ENCODE data around the gene ZBTB21.

Gene ZBTB21

GRCh38 chr21:42021371-42022090 lies 11.4 kb upstream of the ZBTB21 start:
- DNase-seq (ENCODE audit: low read depth in 1 of 2, low spot score in 1 of 2) = no peak

DNA sequence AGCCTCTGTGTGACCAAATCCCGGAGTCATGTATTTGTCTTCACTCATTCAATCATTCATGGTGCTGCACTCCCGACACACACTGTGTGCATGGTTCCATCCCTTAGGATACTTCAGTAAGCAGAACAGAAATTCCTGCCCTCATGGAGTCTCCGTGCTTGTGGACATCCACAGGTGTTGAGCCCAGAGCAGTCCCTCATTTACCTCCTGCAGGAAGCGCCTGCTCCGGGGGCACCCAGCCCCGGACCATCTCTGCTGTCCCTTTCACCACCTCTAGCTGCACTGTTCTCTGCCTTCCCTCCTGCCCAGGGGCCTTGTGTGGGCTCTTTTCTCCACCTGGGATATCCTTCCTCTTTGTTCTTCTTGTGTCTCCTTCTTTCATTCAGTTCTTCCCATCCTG lies 9.5 kb upstream of the ZBTB21 start:
- no peak for DNase-seq (ENCODE audit: low read depth in 1 of 2, low spot score in 1 of 2)

GRCh38 chr21:42019101-42019605 lies 9.0 kb upstream of the ZBTB21 start:
- no peak for DNase-seq (ENCODE audit: low read depth in 1 of 2, low spot score in 1 of 2)

DNA sequence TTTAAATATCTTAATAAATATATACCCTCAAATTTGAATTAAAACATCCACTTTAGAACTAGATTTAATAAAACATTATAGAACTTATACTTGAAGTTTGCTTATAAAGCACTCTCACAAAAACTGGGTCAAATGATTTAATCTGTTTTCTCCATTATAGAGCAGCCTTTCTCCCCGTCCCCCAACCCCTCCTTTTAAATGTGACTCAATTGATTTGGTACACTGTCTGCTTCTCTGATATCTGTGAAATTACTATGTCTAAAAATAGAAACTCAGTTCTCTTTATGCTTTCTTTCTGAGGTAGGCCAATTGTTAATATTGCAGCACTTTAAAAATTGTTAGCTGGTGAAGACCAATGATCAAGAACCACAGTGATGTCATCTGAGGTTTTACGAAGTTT lies 6.9 kb upstream of the ZBTB21 start:
- DNase-seq (ENCODE audit: low read depth in 1 of 2, low spot score in 1 of 2) = no peak

DNA sequence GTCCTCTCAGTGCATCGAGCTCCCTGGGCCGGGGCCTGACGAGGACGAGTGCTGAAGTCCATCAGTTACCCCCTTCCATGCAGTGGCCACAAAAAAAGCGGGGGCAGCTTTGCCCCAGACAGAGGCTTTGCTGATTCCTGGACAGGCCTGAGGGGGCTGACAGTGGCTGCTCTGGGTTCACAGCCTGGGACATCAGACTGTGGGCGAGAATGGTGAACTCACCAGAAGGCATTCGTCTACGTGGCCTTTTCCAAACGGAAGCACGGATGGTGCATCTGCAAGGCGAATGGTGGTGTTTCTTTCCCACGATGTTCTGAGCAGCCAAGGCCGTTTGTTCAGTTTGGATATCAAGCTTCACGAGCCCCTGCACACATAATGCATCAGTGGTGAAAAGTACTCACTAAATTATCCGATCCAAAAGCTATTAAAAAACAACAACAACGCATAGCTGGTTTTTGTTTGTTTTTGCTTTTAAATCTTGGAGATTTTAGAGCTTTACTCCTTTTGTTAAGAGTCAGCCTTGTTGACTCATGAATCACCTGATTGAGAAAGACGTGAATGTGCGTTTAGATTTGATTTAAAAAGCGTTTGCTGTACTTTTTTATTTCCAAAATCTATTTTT lies 6.3 kb upstream of the ZBTB21 start:
- DNase-seq (ENCODE audit: low read depth in 1 of 2, low spot score in 1 of 2) = no peak

DNA sequence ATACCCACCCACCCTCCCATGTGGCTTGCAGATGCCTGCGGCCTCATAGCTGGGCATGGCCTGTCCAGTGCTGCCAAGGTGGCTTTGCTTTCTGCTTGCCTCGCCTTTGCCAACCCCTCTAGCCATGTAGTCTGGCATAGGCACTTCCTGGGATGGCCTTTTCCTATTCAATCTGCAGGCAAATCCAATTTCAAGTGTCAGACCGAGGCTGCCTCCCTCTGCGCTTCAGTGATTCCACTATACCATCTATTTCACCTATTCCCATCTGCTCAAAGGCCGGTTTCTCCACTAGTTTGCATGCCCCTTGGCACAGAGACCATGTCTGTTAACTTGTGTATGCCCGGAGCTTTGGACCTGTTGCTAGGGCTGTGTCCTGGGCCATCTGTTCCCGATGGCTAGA lies 3.8 kb upstream of the ZBTB21 start:
- no peak for DNase-seq (ENCODE audit: low read depth in 1 of 2, low spot score in 1 of 2)

- DNase-seq (ENCODE audit: low read depth in 1 of 2, low spot score in 1 of 2) = no peak
These were observed 3.2 kb upstream of the ZBTB21 start for GRCh38 chr21:42013376-42013775.

DNA sequence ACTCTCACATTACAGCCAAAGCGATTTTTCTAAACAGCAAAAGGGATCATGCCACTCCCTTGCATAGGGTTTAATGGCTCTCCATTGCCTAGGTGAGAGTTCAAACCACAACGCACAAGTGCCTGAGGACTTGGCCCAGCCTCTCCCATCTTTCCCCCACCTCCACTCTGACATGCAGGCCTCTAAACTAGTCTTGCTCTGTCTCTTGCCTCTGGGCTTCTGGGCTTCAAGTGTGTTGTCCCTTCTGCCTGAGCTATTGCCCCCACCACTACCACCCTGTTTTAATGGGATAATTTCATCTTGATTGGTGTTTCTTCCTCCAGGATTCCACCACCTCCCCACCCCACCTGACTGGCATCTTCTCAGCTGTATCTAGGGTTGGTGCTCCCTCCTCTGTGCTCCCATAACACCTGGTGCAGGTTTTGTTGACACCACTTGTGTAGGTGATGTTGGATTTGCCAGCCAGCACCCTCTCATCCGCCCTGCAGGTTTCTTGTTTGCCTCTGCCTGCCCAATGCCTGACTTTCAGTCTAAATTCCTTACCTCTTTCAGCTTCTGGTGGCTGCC lies 2.7 kb upstream of the ZBTB21 start:
- no peak for DNase-seq (ENCODE audit: low read depth in 1 of 2, low spot score in 1 of 2)

- no peak for DNase-seq (ENCODE audit: low read depth in 1 of 2, low spot score in 1 of 2)
These were observed 2.2 kb upstream of the ZBTB21 start for GRCh38 chr21:42012344-42012743.

- DNase-seq (ENCODE audit: low read depth in 1 of 2, low spot score in 1 of 2) = no peak
These were observed 641 bp upstream of the ZBTB21 start for GRCh38 chr21:42010507-42011495.

DNA sequence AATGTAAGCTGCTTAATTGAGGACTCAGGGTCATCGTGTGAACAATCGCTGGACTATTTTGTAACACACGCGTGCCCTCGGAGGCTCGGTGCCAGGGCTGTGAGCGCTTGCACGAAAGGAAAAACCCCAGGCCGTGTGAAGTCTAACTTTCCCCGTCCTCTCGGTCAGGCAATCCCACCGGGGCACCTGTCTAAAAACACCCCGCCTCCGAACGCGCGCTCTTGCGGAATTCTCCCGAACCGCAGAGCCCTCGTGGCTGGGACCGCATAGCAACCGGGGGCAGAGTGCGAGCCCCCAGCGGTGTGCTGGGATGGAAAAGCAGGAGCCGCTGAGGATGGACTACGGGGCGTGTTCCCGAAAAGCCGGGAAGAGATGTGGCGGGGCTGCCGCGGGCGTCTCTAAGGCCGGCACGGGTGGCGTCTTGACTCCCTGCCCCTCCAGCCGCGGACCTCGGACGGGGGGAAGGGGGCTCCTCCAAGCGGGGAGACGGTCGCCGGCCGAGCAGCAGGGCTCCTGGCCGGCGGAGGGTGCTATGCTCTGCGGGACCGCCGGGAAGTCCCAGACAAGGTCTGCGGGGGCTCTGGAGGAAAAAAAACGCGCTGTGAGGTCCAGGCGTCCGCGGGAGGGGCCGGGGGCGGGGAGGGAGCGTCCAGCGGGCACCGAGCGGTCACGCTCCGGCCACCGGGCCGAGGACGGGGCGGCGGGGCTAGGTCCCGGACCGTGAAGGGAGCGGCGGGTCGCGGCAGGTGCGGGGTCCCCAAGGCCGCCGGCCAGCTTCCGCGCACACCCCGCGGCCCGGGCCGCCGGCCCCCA lies 936 bp downstream of the ZBTB21 start:
- DNase-seq (ENCODE audit: low read depth in 1 of 2, low spot score in 1 of 2) = peak in 1 of 2 donors; percentile 27

DNA sequence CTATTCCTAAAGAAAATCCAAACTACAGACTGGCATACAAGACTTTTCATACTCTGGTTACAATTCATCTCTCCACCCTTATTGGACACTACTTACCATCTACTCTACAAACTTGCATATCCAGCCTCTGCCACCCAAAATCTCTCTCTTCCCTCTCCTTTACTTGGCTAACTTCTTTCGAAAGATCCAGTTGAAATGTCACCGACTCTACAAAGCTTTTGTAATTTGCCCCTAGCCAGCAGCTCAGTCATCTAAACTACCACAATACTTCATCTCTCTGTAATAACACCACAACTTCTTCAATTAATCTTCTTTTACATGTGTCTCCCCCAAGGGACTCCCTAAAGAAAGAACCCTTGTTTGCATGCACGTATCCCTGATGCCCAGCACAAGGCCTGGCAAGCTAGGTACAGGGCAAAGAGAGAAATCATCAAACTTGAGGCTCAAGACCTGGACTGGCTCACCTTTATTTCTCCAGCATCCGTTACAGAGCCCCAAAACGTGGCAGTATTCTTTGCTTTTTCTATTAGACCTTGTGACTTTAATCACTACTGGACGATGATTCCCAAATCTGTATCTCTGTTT lies 2.7 kb downstream of the ZBTB21 start:
- no peak for DNase-seq (ENCODE audit: low read depth in 1 of 2, low spot score in 1 of 2)

DNA sequence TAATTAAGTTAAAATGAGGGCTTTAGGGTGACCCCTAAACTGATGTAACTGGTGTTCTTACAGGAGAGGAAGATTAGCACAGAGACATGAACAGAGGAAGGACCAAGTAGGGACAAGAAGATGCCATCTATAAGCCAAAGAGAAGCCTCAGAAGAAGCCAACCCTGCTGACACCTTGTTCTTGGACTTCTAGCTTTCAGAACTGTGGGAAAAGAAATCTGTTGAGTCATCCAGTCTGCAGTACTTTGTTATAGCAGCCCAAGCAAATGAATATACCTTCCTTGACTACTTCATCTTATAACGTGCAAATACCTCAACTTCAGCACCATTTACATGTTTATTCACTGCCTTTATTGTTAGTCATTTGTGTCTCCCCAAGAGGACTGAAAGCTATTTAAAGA lies 3.4 kb downstream of the ZBTB21 start:
- no peak for DNase-seq (ENCODE audit: low read depth in 1 of 2, low spot score in 1 of 2)

- DNase-seq (ENCODE audit: low read depth in 1 of 2, low spot score in 1 of 2) = no peak
These were observed 5.6 kb downstream of the ZBTB21 start for GRCh38 chr21:42004406-42005199.

GRCh38 chr21:42003051-42003461 lies 7.1 kb downstream of the ZBTB21 start:
- no peak for DNase-seq (ENCODE audit: low read depth in 1 of 2, low spot score in 1 of 2)

GRCh38 chr21:42002421-42002958 lies 7.7 kb downstream of the ZBTB21 start:
- peak; percentile 22 to 53 for DNase-seq (ENCODE audit: low read depth in 1 of 2, low spot score in 1 of 2)

DNA sequence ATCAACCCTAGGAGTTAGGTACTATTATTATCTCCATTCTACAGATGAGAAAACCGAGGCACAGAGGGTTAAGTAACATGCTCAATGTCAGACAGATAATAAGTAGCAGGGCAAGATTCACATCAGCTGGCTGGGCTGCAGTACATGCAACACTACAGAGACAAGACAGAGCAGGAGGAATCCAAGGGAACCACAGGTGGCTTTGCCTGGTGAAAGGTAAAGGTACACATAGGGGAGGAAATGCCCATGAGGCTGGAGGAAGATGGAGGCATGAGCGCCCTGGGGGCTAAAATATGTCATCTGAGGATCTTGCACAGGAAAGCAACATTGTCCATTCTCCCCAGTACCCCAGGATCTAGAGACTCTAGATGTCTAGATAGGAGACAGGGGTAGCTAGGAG lies 8.4 kb downstream of the ZBTB21 start:
- no peak for DNase-seq (ENCODE audit: low read depth in 1 of 2, low spot score in 1 of 2)

DNA sequence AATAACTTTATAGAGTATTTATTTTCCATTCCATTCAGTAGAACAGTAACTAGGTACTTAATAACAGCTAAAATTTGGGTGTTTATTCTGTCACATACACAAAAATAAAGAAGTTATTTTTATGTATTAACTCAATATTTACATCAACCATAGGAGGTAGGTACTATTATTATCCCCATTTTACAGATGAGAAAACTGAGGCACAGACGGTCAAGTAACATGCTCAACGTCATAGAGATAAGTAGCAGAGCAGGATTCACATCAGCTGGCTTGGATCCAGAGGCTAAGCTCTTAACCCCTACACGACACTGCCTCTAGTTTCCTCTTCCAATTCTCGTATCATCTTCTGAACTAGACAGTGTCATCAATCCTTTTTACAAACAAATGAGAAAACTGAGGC lies 9.3 kb downstream of the ZBTB21 start:
- DNase-seq (ENCODE audit: low read depth in 1 of 2, low spot score in 1 of 2) = no peak

- no peak for DNase-seq (ENCODE audit: low read depth in 1 of 2, low spot score in 1 of 2)
These were observed 12.5 kb downstream of the ZBTB21 start for GRCh38 chr21:41997657-41998056.

Data from activated T-helper 1 cell treated with anti-CD3 and anti-CD28 coated beads, Interleukin-2, amount 50 U/mL, for 16 hours (primary cell).